ENCODE data around the gene ITLN2.
"Not testable (repeated sequence)": the region's sequence is repeated elsewhere in the genome, so short reads cannot be mapped to it uniquely, and the experiment has no call there.

ITLN2 gene

GRCh38 chr1:160954158-160955104 is at the start of gene ITLN2:
ITLN2 (minus strand) TSS chr1:160954809; CDS start chr1:160954741, 68 bp downstream.
- DNase-seq: no peak

- DNase-seq: no peak
These were observed 46.9 kb upstream of the ITLN2 start for GRCh38 chr1:161001525-161001924.

GRCh38 chr1:161000736-161001480 is 46.3 kb upstream of the ITLN2 start:
- no peak for DNase-seq

- no peak for DNase-seq
These were observed 44.8 kb upstream of the ITLN2 start for GRCh38 chr1:160999376-160999775.

- peak; percentile 21 for DNase-seq
These were observed 42.9 kb upstream of the ITLN2 start for GRCh38 chr1:160997323-160998038.

- DNase-seq: no peak
These were observed 41.6 kb upstream of the ITLN2 start for GRCh38 chr1:160996178-160996577.

- DNase-seq: no peak
These were observed 39.1 kb upstream of the ITLN2 start for GRCh38 chr1:160993544-160994193.

GRCh38 chr1:160992036-160992435 is 37.4 kb upstream of the ITLN2 start:
- not testable (repeated sequence) for DNase-seq

GRCh38 chr1:160987359-160988050 is 32.9 kb upstream of the ITLN2 start:
- DNase-seq: no peak

- no peak for DNase-seq
These were observed 31.1 kb upstream of the ITLN2 start for GRCh38 chr1:160985723-160986122.

GRCh38 chr1:160981584-160982411 is 27.2 kb upstream of the ITLN2 start:
- DNase-seq: no peak

- no peak for DNase-seq
These were observed 24.7 kb upstream of the ITLN2 start for GRCh38 chr1:160979286-160979685.

GRCh38 chr1:160978510-160978927 is 23.9 kb upstream of the ITLN2 start:
- peak; percentile 29 for DNase-seq

GRCh38 chr1:160975026-160975425 is 20.4 kb upstream of the ITLN2 start:
- DNase-seq: no peak

GRCh38 chr1:160973491-160973890 is 18.9 kb upstream of the ITLN2 start:
- no peak for DNase-seq

- no peak for DNase-seq
These were observed 18.3 kb upstream of the ITLN2 start for GRCh38 chr1:160972939-160973338.

- DNase-seq: no peak
These were observed 17.0 kb upstream of the ITLN2 start for GRCh38 chr1:160971618-160972056.

GRCh38 chr1:160963521-160963920 is 8.9 kb upstream of the ITLN2 start:
- DNase-seq: no peak

GRCh38 chr1:160961419-160961818 is 6.8 kb upstream of the ITLN2 start:
- no peak for DNase-seq

GRCh38 chr1:160956966-160957365 is 2.4 kb upstream of the ITLN2 start:
- DNase-seq: no peak

- DNase-seq: no peak
These were observed 1.6 kb downstream of the ITLN2 start for GRCh38 chr1:160953030-160953429.

Data from COR-L47 (cell line).